Testis (tissue), 2 donors: ENCODE measurements around the gene TPSB2.

Experiments
- CTCF ChIP-seq, 3 experiments: fragments of 450-650 bp in 2 of 3; fragments of 200-600 bp in 1 of 3; sonication (generic) in 1 of 3; IDR thresholded peaks; one replicate each; pipeline ENCODE4 v1.5.1; 2016 to 2019; ENCODE audit warnings: antibody characterized with exemption in 3 of 3, mild to moderate bottlenecking in 2 of 3, moderate library complexity in 1 of 3
- POLR2A ChIP-seq: fragments of 450-650 bp; IDR thresholded peaks from one replicate; pipeline ENCODE4 v1.6.1; 2017; ENCODE audit warnings: antibody characterized with exemption, mild to moderate bottlenecking, moderate library complexity

GRCh38 chr16:1256874-1257322, 26.9 kb upstream of the TPSB2 start:
- TF ChIP-seq CTCF (IDR thresholded peaks at IDR 0.05) (no peak), POLR2A (no peak)
